Tibial artery (tissue), 4 donors: ENCODE measurements around the gene CASTOR2.

Experiments used
- DNase-seq, 2 donors: peaks; one replicate each; pipeline ENCODE4 v3.0.0-alpha.2; 2019
- H3K27ac ChIP-seq, 2 donors: fragments of 200-600 bp; sonication (generic) in 1 of 2; 1 replicate in 1 of 2; 2 replicates in 1 of 2; pipeline ENCODE4 v1.5.1; 2018 to 2019; ENCODE audit warnings: mild to moderate bottlenecking in 1 of 2
- H3K27me3 ChIP-seq, 2 donors: fragments of 200-600 bp; sonication (generic) in 1 of 2; one replicate each; pipeline versions ENCODE4 v1.5.1 to v1.6.0; 2016 to 2019
- H3K36me3 ChIP-seq, 3 donors: fragments of 200-600 bp; sonication (generic) in 2 of 3; one replicate each; pipeline ENCODE4 v1.5.1; 2016 to 2019; ENCODE audit warnings: mild to moderate bottlenecking in 2 of 3
- H3K4me1 ChIP-seq, 4 donors: fragments of 200-600 bp; sonication (generic) in 2 of 4; 1 replicate in 3 of 4; 2 replicates in 1 of 4; pipeline ENCODE4 v1.5.1; 2016 to 2019
- H3K4me3 ChIP-seq, 2 donors: fragments of 200-600 bp; sonication (generic) in 1 of 2; 1 replicate in 1 of 2; 2 replicates in 1 of 2; pipeline ENCODE4 v1.5.1; 2018 to 2019; ENCODE audit warnings: mild to moderate bottlenecking in 2 of 2
- H3K9me3 ChIP-seq, 3 donors: fragments of 200-600 bp; sonication (generic) in 1 of 3; one replicate each; pipeline ENCODE4 v1.5.1; 2016 to 2019
- CTCF ChIP-seq, 2 experiments: fragments of 200-600 bp in 1 of 2; fragments of 450-650 bp in 1 of 2; IDR thresholded peaks; one replicate each; pipeline ENCODE4 v1.5.1; 2017 to 2019; ENCODE audit warnings: antibody characterized with exemption in 2 of 2, mild to moderate bottlenecking in 1 of 2, moderate library complexity in 1 of 2
- intact Hi-C: fragments of 100-400 bp; cut with DNase I; formaldehyde crosslinking; loops from one replicate; pipeline ENCODE4 v1.15.0; 2023; ENCODE audit warnings: low total_unique reads

Gene CASTOR2

DNA sequence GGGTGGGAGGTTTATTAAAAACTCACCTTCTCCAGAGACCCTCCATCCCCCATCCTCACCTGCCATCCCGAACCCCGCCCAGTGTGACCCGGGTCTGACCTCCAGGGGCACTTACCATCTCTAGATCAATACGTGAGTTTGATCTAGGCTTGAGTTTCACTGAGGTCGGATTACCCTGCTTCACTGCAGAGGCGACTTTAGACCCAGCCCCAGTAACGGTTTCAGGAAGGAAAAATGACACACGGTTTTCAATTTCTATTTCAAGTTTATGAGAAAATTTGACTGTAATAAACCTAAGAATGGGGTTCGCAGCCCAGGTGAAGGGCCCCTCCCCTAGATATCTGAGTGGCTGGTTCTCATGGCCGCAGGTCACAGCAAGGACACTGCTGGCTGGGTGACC, 76.0 kb downstream of the CASTOR2 start:
- Histone ChIP-seq H3K27ac (no peak overlapping the region), H3K36me3 (peaks cover 6 to 47% (median 27%) of the 10 kb centered on the region in 3 donors), H3K27me3 (no peaks in the 10 kb centered on the region), H3K4me3 (no peak overlapping the region), H3K9me3 (no peaks in the 10 kb centered on the region), H3K4me1 (no peaks in the 10 kb centered on the region)
- no peak for DNase-seq
- intact Hi-C loops, result no loop called here
- TF ChIP-seq CTCF (IDR thresholded peaks at IDR 0.05), result no peak

DNA sequence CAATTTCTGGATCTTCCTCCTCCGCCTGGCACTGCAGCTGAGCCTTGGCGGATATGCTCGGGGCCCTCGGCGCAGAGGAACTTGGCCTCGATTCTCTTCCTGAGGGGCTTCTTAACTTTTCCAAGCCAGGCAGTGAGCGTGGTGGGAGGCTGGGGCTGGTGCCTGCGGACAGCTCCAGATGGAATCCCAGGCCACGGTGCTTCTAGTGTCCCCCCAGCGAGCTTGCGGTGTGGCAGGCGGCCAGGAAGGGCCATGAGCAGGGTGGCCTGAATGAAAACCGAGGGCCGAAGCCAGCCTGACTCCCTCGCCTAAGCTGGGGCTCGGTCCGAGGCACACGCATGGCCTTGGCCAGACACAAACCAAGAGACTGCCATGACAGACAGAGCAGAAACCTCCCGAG, 77.8 kb downstream of the CASTOR2 start:
- H3K36me3 ChIP-seq, result peaks cover 6 to 51% (median 27%) of the 10 kb centered on the region in 3 donors
- H3K4me1 ChIP-seq, result peaks cover 0 to 17% (median 12%) of the 10 kb centered on the region in 4 donors
- no peak for TF ChIP-seq CTCF (IDR thresholded peaks at IDR 0.05)
- H3K4me3 ChIP-seq, result no peak overlapping the region
- peak in 1 of 2 donors; percentile 31 for DNase-seq
- no peaks in the 10 kb centered on the region for H3K9me3 ChIP-seq
- H3K27me3 ChIP-seq, result no peaks in the 10 kb centered on the region
- intact Hi-C loops, result no loop called here
- peak overlapping the region in 1 of 2 donors; percentile 21 for H3K27ac ChIP-seq

- no peaks in the 10 kb centered on the region for H3K27me3 ChIP-seq
- peaks cover 6 to 51% (median 27%) of the 10 kb centered on the region in 3 donors for H3K36me3 ChIP-seq
- H3K4me1 ChIP-seq, result peaks cover 0 to 19% (median 12%) of the 10 kb centered on the region in 4 donors
- intact Hi-C loops, result no loop called here
- no peak for DNase-seq
- H3K9me3 ChIP-seq, result no peaks in the 10 kb centered on the region
- no peak for TF ChIP-seq CTCF (IDR thresholded peaks at IDR 0.05)
- H3K4me3 ChIP-seq, result no peak overlapping the region
- H3K27ac ChIP-seq, result peak overlapping the region in 1 of 2 donors; percentile 21
Observed at GRCh38 chr7:75042831-75043703, 78.6 kb downstream of the CASTOR2 start.

DNA sequence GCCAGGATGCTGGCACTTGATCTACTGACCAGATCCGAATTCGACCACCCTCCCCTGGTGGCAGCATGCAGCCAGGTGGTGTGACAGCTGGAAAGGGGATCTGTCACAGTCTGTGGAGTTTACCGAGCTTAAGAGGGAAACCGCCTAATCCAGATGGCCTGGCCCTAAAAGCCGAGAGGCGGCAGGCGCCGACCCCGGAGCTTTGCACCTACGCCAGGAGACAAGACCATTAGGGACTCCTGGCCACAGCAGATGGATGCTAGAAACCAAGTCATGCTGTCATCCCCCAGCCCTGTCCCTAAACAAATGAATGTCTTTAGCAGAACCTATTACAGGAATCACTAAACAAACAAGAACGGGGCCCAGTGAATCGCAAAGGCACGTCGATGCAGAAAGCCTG, 81.4 kb downstream of the CASTOR2 start:
- peaks cover 19 to 55% (median 42%) of the 10 kb centered on the region in 3 donors for H3K36me3 ChIP-seq
- H3K27me3 ChIP-seq, result no peaks in the 10 kb centered on the region
- H3K9me3 ChIP-seq, result no peaks in the 10 kb centered on the region
- peaks cover 0 to 36% (median 22%) of the 10 kb centered on the region in 4 donors for H3K4me1 ChIP-seq
- no peak overlapping the region for H3K4me3 ChIP-seq
- no peak for TF ChIP-seq CTCF (IDR thresholded peaks at IDR 0.05)
- H3K27ac ChIP-seq, result peak overlapping the region; percentile 58
- no peak for DNase-seq
- intact Hi-C loops, result no loop called here

DNA sequence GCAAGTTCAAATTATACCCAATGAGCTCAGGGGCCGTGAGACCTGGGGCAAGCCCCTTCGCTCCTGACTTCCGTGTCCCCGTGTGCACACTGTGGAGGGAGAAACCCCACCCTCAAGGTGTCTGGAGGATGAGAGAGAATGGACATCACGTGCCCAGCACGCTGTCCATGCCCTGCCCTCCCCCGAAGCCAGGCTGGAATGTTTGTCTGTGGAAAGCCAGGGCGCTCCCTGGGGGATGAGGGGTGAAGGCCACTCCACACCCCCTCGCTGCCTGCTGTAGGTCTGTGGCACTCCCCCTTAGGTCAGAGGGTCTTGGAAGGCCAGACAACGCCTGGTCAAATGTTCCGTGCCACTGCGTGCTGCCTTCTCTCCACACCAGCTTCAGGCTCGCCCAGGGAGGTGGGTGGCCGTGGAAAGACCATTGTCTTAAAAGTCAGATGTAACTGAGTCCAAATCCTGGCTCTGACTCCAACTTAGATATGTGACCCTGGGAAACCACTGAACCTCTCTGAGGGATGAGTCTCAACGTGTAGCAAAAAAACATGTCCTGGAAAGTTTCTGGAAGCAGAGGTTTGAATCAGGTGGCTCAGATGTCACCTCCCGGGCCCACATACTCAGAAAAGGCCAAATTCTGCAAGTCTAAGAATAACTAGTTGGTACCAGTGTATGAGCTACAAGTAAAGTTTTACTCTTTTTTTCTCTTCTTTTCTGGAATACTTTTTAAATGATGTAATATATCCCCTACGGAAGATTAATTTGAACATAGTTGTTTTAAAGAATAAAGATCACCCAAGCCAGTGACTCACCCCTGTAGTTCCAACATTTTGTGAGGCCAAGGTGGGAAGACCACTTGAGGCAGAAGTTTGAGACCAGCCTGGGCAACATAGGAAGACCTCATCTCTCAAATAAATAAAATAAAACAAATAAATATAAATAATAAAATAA, 84.2 kb downstream of the CASTOR2 start:
- Histone ChIP-seq H3K36me3 (peaks cover 33 to 60% (median 50%) of the 10 kb centered on the region in 3 donors), H3K27me3 (no peaks in the 10 kb centered on the region), H3K9me3 (no peaks in the 10 kb centered on the region), H3K4me1 (peaks cover 0 to 36% (median 23%) of the 10 kb centered on the region in 4 donors), H3K4me3 (no peak overlapping the region), H3K27ac (peak overlapping the region; percentile 51 to 57)
- no peak for DNase-seq
- intact Hi-C loops, result no loop called here
- TF ChIP-seq CTCF (IDR thresholded peaks at IDR 0.05), result no peak
